ENCODE results near the gene LRRC26.

LRRC26 gene

DNA sequence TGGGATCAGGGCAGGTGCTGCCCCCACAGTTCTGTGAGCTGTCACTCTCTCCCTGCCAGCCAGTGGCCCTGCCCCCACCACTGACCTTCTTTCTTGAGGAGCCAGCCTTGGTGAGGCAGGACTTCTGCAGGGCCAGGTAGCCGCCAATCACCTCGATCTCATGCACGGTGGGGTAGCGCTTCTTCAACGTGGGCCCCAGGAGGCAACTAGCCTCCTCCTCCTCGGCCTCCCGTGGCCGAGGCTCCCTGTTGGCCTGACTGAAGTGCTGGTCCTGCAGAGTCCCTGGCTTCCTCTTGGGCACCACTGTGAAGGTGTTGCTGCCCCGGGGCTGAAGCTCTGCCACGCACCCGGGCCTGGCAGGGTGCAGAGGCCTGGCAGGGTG, 29.0 kb upstream of the LRRC26 start:
- DNase-seq (ENCODE audit: low spot score) = no peak

DNA sequence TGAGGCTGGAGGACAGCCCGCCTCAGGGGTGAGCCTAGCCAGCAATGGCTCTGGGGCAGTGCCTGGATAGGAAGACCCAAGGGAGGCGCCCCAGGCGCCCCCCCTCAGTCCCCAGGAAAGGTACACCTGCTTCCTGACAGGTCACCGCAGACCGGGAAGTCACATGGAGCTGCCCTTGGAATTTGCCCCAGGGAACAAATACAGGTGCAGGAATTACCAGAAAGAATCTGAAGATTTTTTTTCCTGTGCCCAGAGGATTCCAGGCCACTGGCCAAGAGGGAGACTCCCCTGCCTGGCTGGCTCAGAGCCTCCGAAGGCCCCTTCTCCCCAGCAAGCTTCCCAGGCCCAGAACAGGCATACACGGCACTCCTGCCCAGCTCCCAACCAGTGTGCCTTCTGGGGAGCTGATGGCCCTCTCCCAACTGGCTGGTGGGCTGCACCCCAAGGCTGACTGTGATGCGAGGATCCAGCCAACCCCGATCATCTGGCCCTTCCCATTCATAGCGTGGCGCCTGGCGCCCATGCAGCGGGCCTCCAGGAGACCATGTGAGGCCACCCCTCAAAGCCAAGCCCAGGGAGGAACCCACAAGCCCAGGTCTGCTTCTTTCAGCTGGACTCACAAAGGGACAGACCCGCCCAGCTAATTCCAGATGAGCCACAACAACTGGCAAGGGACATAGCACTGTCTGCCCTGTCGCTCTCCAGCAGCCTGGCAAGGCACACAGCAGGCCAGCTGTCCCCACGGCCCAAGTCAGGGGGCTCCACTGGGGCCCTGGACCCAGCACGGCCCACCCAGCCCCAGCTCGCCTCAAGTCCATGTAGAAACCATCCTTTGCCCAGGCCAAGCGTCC, 28.4 kb upstream of the LRRC26 start:
- peak; percentile 48 for DNase-seq (ENCODE audit: low spot score)

DNA sequence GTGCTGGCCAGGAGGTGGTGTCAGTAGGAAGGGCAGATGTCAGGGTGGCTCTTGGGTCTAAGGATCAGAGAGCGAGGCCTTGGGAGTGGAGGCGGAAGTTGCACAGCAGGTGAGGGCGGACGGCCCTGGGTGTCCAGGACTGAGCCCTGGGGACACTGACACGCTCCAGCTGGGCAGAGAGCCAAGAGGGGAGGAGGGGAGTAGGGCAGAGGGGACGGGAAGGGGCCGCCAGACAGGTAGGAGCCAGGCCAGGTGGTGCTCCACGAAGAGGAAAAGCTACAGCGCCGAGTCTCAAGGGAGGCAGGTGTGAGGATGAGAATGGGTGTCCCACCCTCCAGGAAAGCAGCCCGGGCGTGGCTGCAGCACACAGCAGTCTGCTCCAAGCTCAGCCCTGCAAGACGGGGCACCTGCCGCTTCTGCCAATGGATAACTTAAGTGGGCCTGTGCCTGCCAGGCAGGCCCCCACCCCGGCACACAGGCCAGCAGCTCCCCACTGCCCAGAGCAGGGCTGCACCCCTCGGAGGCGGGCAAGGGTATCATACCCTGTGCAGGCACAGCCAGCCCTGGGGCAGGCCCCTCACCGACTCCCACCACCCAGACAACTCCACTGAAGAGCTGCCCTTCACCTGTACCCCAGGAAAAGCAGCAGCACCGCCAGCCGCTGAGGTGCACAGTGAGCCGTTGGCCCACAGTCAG, 25.8 kb upstream of the LRRC26 start:
- DNase-seq (ENCODE audit: low spot score) = no peak

DNA sequence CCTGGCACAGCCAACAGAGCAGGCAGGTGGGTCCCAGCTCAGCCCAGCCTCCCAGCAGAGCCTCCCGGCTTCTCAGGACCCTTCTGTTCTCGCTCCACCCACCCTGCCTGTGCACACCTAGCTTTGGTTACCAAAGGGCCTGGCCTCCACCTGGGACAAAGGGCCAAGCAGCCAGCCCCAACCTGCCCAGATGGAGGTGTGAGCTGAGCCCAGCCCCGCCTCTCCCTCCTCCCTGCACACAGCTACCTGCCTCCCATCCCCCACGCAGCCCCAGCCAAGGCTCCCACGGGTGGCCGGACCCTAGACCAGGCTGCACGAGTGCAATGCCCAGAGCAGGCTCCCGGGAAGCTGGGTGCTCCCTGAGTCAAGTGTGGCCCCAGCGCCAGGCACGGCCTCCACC, 25.1 kb upstream of the LRRC26 start:
- no peak for DNase-seq (ENCODE audit: low spot score)

GRCh38 chr9:137194388-137194787, 24.5 kb upstream of the LRRC26 start:
- DNase-seq (ENCODE audit: low spot score) = no peak

DNA sequence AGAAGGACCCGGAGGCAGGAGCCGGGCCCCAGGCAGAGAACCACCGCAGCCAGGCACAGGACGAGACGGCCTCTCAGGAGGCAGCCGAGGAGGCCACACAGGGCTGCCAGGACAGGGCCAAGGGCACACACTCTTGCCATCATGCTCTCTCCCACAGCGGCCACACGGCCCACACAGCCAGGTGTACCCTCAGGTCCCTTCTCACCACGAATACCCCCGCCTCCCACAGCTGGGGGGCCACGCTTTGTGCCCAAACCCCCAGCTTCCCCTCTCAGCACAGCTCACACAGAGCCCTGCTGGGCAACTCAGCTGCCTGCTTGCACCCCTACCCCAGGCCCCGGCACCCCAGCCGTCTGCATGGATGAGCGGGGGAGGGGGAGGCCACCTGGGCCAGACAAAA, 23.9 kb upstream of the LRRC26 start:
- DNase-seq (ENCODE audit: low spot score) = no peak

DNA sequence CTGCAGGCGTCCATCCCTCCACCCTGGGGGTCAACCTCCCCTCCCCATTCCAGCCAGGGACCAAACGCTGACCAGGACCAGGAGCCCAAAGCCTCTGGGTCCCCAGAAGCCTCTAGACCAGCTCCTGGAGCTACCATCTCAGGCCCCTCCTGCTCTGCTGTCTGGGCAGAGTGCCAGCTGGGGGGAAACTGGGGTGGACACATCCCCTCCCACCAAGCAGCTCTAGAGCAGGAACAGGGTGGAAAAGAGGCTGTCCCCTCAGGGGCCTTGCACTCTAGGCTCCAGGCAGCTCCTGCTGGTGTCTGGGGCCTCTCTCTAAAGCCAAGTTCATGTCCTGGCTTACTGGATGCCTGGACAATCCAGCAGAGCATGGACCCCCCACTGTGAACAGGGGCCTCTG, 23.0 kb upstream of the LRRC26 start:
- DNase-seq (ENCODE audit: low spot score) = no peak

- DNase-seq (ENCODE audit: low spot score) = no peak
Observed at GRCh38 chr9:137192448-137192780, 22.6 kb upstream of the LRRC26 start.

- DNase-seq (ENCODE audit: low spot score) = no peak
Observed at GRCh38 chr9:137191691-137192447, 22.0 kb upstream of the LRRC26 start.

DNA sequence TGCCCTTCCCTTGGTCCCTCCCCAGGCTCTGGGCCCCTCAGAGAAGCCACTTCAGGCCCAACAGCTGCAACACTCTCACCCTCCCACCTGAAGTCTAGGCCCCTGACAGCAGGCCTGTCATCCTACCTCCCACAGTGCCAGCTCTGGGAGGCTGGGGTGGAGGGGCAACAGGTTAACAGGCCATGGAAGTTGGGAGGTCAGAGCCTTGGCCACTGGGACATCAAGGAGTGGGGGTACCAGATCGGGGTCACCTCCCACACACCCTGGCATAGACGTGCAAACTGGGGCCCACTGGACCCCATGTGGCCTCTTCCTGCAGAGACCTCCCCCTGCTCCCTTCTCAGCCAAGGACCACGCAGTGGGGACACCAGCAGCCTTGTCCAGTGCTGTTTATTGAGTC, 21.4 kb upstream of the LRRC26 start:
- DNase-seq (ENCODE audit: low spot score) = no peak

GRCh38 chr9:137190315-137190856, 20.5 kb upstream of the LRRC26 start:
- DNase-seq (ENCODE audit: low spot score) = peak; percentile 16

DNA sequence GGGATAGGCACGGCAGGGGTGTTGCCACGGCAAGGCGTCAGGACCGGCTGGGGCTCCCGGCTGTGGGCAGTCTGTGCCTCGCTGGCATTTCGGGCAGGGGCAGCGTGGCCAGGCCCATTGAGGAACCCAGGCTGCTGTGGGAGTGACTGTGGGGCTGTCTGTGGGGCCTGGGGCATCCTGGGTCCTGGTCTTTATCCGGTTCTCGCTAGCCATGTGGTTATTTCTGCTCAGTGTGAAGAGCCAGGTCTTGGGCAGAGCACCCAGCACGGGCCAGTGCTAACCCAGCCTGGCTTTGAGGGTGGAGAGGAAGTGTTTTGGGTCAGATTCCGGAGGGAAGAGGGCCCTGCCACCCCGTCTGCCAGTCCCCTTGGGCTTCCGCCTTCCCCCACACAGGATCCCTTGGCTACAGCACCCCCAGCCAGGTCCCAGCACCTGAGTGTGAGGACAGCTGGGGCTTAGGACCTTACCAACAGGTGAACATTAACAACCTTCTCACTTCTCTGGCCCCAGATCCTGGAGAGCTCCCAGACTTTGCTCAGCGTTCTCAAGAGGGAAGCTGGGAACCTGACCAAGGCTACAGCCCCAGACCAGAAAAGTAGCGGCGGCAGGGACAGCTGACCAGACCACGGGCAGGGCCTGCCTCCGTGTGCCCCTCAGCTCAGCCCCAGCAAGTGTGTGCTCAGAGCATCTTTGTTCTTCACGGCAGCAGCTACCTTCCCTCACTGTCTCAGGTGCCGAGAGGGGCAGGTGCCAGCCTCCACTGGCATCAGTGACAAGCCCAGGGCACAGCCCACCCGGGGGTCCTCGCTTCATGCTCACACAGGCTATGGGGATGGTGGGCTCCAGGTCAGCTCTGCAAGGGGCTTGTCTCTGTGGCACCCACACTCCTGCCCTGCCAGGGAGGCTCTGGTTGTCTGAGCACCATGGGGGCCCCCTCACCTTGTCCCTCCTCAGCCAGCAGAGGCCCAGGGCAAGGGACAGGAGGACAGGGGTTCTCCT, 19.7 kb upstream of the LRRC26 start:
- no peak for DNase-seq (ENCODE audit: low spot score)

DNA sequence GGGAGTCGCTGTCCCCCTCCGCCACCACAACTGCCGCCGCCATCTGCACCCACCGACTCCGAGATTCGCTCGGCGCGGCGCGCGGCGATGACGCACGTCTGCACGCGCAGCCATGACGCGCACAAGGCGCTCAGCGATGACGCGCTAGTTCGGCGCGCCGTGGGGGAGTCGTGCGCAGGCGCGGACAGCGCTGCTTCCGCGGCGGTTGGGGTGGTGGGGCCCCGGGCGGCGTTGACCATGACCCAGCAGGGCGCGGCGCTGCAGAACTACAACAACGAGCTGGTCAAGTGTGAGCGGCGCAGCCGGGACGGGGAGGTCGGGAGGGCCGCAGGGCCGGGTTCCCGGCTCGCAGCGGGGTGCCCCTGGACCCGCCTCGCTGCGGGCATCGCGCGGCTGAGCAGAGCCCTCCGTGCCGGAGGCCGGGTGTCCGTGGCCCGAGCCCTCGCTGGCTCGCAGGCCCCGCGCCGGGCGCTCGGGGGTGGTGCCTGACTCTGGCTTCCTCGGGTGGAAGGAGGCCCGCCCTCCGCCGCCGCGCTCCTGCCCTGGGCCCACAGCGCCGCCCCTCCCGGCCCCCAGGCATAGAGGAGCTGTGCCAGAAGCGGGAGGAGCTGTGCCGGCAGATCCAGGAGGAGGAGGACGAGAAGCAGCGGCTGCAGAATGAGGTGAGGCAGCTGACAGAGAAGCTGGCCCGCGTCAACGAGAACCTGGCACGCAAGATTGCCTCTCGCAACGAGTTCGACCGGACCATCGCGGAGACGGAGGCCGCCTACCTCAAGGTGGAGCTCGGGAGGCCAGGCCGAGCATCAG, 18.8 kb upstream of the LRRC26 start, which contains the start of the genes ANAPC2 and SSNA1:
TSS of gene ANAPC2 (minus strand) at position 71 of the 807 bp plus-strand sequence. CDS start at position 43, 28 bp downstream.
TSS of gene SSNA1 (plus strand) at position 187 of the 807 bp plus-strand sequence. CDS start at position 238, 51 bp downstream.
- peak; percentile 92 for DNase-seq (ENCODE audit: low spot score)

GRCh38 chr9:137188086-137188489, 18.2 kb upstream of the LRRC26 start:
- no peak for DNase-seq (ENCODE audit: low spot score)

GRCh38 chr9:137187386-137187785, 17.5 kb upstream of the LRRC26 start:
- no peak for DNase-seq (ENCODE audit: low spot score)

- DNase-seq (ENCODE audit: low spot score) = no peak
Observed at GRCh38 chr9:137186385-137186784, 16.5 kb upstream of the LRRC26 start.

DNA sequence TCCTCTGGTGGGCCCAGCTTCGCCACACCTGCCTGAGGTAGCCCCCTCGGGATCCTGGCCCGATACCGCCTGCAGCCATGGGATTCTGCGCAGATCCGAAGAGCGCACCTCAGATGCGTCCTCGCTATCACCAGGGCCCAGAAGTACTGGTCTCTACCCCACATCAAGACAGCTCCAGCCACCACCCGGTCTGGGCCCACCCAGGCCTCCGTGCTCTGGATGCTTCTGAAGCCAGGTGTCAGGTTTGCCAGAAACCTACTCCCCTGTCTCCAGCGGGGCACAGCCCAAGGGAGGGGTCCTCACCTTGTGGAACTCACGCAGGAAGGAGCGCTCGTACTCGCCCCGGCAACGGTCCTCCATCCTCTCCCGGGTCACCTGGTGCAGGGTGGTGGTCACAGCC, 16.1 kb upstream of the LRRC26 start:
- DNase-seq (ENCODE audit: low spot score) = no peak

DNA sequence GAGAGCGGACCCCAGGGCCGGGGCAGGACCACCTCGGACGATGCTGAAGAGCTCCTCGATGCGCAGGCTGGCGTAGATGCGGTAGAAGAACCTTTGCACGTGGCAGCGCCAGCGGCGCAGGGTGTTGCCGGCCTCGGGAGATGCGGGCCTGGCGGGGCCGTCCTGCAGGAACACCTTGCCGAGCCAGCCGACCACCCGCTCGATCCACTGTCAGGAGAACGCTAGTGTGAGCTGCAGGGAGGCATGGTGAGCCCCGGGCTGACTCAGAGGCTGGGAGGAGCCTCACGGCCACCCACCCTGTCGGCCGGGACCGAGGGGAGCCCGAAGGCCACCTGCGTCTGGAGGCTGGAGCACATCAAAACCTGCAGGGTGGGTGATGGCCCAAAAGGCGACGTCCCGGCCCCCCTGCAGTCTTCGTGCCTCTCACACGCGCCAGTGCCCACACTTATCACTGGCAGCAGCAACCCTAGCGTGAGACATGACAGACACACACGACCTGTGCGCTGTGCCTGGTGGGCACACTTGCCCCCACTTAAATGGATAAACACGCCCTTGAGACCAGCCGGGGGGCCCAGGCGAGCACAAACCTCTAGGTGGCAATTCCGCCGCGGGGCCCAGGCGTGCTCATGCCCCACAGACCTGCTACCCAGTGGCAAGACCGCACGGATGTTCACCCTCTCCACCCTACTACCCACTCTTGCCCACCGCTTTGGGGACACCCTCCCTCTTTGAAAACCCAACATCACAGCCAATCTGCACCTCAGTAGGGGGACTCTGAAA, 15.2 kb upstream of the LRRC26 start:
- no peak for DNase-seq (ENCODE audit: low spot score)

DNA sequence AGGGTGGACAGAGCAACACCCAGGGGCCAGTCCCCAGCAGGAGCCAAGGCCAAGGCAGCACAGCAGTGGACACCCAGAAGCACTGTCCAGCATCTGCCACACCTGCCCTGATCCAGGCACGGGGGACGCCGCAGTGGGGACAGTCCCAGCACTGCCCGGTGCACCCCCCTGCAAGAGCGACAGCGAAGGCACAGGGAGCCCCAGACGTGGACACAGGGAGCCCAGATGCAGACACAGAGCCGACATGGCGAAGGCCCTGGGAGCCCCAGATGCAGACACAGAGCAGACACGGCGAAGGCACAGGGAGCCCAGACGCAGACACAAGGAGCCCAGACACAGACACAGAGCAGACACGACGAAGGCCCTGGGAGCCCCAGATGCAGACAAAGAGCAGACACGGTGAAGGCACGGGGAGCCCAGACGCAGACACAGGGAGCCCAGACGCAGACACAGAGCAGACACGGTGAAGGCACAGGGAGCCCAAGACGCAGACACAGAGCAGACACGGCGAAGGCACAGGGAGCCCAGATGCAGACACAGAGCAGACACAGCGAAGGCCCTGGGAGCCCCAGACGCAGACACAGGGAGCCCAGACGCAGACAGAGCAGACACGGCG, 14.2 kb upstream of the LRRC26 start:
- no peak for DNase-seq (ENCODE audit: low spot score)
